Adrenal gland (tissue), 5 donors: ENCODE data around the gene LGMN.

ENCODE experiments used
- POLR2A ChIP-seq, 2 donors: fragments of 450-650 bp; IDR thresholded peaks; one replicate each; pipeline ENCODE4 v1.6.1; 2017; ENCODE audit warnings: antibody characterized with exemption in 2 of 2, mild to moderate bottlenecking in 2 of 2, moderate library complexity in 1 of 2
- TF ChIP-seq, protein P1 (sequence below), 6 experiments: fragments of 450-650 bp in 4 of 6; fragments of 200-600 bp in 2 of 6; sonication (generic) in 1 of 6; IDR thresholded peaks; 1 replicate in 5 of 6; 2 replicates in 1 of 6; pipeline versions ENCODE4 v1.5.1 to v1.8.0; 2016 to 2021; ENCODE audit warnings: antibody characterized with exemption in 6 of 6, mild to moderate bottlenecking in 2 of 6, moderate library complexity in 1 of 6
- donor health status: DM: no; HTN: no; CAD: no.

DNA sequence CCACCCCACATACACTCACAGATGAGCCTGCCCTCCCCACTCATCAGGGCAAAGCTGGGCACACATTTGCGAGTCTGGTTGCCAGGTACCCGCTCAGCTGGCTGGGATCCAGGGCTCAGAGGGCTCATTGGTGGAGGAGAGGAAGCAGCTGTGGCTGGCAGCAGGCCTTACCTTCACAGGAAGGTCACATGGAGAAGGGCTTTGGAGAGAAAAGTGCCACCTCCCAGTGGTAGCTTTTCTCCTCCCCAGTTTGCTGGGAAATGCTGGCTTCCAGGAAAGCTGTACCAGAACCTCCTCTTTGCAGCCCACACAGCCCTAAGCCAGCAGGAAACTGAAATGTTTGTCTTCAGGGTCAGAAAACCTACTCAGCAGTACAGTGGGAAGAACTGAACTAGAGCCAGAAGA, 55.6 kb downstream of the LGMN start:
- TF ChIP-seq, protein P1, sequence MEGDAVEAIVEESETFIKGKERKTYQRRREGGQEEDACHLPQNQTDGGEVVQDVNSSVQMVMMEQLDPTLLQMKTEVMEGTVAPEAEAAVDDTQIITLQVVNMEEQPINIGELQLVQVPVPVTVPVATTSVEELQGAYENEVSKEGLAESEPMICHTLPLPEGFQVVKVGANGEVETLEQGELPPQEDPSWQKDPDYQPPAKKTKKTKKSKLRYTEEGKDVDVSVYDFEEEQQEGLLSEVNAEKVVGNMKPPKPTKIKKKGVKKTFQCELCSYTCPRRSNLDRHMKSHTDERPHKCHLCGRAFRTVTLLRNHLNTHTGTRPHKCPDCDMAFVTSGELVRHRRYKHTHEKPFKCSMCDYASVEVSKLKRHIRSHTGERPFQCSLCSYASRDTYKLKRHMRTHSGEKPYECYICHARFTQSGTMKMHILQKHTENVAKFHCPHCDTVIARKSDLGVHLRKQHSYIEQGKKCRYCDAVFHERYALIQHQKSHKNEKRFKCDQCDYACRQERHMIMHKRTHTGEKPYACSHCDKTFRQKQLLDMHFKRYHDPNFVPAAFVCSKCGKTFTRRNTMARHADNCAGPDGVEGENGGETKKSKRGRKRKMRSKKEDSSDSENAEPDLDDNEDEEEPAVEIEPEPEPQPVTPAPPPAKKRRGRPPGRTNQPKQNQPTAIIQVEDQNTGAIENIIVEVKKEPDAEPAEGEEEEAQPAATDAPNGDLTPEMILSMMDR (IDR thresholded peaks at IDR 0.05): no peak
- TF ChIP-seq POLR2A (IDR thresholded peaks at IDR 0.05): no peak
